GM19351 (cell line): ENCODE data around the gene NCSTN.

Source experiments
- ATAC-seq: cut with Tn5 transposase; IDR thresholded peaks from one replicate; pipeline ENCODE4 v1.9.1; 2021; ENCODE audit warnings: mild to moderate bottlenecking, moderate library complexity; ENCODE audit not compliant: unreplicated experiment

Gene NCSTN

DNA sequence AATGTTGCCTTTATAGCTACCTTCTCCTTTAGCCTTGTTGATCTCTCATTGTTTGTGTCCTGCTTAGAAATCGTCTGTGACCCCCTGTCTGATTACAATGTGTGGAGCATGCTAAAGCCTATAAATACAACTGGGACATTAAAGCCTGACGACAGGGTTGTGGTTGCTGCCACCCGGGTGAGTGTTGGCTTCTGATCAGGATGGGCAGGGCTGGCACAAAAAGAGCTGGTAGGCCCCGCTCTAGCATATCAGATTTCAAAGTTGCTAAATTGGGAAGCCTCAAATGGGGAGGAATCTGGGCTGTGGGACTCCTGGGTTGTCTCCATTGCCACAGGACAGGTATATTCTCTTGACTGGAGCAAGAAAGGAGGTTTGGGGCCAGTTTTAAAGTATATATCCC lies 8.4 kb downstream of the NCSTN start:
- ATAC-seq = no peak

DNA sequence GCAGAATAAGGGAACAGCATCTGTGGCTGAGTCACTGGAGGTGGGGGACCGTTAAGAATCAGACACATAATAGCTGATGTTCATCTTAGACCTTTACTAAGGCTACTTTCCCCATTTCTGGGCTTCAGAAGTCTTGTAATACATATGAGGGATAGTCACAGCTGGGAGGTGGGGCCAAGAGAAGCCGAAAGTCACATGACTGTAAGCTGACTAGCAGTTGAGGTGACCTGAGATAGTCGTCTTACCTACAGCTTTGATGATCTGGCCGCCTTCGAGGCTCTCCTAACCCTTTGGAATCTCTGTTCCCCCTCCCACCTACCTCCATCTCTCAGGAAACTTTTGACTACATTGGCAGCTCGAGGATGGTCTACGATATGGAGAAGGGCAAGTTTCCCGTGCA lies 9.4 kb downstream of the NCSTN start:
- ATAC-seq = no peak

DNA sequence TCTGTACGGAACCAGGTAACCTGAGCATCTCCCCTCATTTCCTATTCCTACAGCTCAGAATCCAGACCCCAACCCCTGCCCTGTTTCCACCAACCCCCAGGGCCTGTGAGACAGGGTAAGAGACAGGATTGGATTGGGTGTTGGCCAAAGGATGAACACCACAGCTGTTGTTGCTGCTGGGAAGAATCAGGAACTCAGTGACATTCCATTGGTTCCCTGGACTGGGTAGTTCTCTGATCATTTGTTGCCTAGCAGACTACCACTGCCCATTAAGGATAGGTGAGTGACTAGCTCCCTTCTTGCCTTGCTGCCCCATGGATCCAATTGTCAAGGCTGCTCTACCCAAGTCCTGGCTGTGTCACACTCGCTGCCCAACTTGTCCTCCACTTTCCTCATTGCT lies 10.0 kb downstream of the NCSTN start:
- ATAC-seq = no peak

DNA sequence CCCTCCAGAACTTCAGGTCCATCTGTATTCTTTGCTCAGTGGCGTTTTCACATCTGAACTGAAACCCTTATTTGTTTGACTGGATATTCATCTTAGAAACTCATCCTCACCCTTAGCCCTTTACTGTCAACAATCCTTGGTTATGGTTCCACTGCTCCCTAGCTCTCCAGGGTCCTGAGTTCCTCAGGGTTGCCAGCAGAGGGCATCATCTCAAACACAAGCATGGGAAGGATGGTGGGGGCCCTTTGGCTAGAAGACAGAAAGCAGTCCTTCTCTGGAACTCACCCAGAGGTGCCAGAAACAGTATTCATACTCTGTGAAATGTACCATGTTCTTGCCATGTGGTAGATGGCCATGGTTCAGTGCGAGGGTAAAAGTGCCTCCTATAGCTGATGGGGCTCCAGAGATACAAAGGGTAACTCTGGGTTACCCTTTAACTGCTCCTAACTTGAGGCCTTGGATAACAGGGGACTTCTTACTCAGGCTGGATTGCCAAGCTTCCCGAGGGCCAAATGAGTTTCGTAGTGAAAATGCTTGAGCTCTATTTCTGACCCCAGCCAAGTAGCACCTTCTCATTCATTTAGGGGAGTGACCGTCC lies 11.3 kb downstream of the NCSTN start:
- ATAC-seq = no peak

DNA sequence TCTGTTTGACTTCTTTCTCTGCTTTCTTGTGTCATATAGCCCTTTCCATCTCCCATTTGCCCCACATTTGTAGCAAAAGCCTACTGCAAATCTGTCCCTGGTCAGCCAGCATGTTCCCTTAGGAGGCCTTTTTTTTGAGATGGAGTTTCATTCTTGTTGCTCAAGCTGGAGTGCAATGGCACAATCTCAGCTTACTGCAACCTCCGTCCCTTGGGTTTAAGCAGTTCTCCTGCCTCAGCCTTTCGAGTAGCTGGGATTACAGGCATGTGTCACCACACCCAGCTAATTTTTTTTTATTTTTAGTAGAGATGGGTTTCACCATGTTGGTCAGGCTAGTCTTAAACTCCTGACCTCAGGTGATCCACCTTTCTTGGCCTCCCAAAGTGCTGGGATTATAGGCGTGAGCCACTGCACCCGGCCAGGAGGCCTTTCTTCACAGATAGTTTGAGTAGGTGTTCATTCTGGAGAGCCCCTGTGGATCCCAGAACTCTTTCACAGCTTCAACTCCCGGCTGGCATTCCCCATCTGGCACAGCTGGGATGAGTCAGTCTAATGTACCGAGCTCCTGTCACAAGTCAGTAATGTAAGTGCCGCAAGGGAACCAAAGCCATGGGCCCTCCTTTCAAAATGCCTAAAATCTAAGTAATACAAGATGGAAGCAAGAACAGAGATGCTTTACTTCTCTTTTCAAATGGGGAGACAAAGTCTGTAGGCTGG lies 14.3 kb downstream of the NCSTN start:
- no peak for ATAC-seq

DNA sequence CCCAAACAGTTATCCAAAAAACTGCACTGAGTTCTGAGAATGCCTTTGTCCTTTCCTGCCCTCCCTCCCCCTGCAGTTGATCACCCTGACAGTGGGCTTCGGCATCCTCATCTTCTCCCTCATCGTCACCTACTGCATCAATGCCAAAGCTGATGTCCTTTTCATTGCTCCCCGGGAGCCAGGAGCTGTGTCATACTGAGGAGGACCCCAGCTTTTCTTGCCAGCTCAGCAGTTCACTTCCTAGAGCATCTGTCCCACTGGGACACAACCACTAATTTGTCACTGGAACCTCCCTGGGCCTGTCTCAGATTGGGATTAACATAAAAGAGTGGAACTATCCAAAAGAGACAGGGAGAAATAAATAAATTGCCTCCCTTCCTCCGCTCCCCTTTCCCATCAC lies 14.9 kb downstream of the NCSTN start:
- ATAC-seq = no peak

DNA sequence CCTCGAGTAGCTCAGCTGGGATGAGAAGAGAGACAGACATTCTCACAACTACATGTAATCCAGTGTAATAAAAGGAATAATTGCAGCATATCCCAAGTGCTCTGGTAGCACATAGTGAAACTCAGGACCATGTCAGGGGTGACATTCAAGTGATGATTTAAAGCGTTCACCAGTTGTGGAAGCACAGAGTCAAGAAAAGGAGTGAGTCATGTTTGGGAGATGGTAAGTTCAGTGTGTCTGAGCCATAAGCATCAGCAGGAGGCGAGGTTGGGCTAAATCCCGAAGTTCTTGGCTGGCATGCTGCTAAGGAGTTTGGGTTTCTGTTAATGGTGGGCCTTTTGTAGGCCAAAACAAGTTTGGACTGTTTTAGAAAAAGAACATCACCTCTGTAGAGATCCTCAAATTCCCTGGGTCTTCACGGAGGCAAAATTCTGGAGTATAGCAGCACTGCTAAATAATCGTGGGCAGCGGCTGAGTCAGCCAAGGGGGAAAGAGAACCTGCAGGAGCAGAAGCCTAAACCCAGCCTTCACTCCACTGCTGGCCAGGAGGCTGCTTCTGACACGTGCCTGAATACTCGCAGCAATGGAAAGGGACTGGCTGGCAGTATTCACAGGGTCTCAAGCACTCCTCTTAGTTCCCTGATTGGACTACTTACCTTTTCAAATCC lies 16.5 kb downstream of the NCSTN start:
- no peak for ATAC-seq

DNA sequence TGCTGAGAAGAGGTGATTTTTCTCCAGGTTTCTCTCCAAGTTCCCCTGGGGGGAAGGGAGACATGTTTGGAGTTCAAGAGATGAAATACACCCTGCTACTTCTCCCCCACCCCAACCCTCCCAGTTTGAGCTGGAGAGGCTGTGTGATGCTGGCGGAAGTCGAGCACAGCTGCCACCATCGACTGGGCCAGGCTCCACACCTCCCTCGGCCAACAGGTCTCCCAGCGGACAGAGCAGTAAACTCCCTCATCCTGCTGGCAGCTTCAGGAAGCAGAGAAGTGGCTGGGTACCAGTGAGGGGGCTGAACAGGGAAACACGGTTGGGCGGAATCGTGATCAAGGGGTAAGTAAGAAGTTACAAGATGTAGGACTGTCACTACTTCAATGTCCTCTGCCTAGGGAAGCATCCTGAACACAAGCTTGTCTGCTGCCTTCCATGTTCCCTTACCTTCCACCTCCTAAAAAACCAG lies 17.1 kb downstream of the NCSTN start:
- no peak for ATAC-seq

DNA sequence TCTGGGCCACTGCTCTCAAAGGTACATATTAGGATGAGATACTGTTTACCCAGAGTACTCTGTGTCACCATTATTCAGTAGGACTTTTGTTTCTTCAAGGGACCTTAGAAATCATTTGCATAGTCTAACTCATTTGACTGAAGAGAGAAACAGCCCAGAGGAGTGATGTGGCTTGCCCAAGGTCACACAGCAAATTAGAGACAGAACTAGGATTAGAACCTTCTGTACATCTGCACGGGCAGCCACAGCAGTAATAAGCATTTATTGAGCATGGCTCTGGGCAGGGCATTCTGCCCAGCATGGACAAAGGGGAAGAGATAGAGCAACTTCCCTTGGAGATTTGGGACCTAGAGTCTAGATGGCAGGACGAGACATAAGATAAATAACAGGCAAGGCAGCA lies 18.0 kb downstream of the NCSTN start:
- ATAC-seq = no peak

DNA sequence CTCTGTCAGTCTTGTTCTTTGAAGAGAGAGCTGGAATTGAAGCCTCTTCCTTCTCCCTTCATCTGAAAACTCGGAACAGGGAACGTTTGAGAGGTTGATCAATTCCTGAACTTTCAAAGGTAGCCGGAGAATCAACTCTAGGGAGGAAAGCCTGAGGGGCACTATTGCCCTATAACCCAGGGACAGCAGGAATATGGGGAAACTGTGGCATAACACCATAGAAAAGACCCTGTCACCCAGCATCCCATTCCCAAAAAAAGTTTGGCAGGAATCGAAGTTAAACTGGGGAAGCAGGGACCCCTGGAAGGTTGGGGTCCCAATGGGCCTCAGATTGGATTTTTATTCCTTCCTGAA lies 18.6 kb downstream of the NCSTN start:
- no peak for ATAC-seq

DNA sequence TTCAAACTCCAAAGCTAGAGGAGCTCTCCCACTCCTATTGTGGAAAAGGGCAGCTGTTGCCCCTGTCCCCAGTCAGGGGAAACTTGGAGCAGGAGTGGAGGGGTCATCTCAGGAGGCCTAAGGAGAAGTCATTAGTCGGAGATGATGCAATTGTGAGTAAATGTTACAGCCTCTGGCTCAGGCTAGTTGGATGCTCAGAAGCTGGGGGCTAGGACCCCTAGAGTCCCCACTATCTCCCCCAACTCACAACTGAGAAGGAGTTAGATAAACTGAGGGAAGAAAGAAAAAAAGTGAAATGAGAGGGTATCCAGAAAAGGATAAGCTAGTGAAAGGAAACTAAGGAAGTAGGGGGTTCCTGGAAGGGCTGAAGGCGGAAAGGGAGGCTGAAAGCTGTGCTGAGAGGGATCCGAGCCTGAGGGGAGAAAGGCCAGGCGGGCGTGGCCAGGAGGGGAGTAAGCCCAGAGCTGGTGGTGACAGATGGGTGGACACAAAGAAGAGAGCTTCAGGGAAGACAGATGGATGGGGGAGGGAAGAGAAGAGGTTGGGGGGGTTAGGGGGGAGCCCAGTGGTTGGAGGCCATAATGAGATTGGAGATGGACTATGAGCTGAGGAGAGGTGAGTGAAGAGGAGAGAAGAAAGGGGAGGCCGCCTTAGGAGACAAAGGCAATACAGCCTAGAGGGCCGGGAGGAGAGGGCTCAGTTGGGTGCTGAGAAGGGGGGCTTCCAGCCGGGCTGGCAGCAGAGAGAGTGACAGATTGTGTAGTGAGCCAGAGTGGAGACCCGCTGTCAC lies 19.2 kb downstream of the NCSTN start:
- ATAC-seq = no peak

DNA sequence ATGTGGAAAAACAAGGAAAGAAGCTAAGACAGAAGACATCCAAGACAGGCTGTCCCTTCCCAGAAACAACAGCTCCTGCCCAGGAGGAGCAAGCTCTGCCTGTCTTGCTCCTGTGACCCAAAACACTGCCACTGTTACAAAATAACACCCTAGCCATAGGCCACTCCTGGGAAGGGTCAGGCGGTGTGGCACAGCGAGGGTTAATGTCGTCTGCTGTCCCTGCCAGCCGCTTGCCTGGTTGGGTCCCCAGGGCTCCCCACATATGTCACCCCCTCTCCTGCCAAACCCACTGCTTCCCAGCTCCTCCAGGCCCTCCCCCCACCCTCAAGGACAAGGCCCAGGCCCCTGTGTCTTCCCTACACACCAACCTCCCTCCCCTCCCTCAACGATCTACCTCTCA lies 19.8 kb downstream of the NCSTN start:
- ATAC-seq = no peak

DNA sequence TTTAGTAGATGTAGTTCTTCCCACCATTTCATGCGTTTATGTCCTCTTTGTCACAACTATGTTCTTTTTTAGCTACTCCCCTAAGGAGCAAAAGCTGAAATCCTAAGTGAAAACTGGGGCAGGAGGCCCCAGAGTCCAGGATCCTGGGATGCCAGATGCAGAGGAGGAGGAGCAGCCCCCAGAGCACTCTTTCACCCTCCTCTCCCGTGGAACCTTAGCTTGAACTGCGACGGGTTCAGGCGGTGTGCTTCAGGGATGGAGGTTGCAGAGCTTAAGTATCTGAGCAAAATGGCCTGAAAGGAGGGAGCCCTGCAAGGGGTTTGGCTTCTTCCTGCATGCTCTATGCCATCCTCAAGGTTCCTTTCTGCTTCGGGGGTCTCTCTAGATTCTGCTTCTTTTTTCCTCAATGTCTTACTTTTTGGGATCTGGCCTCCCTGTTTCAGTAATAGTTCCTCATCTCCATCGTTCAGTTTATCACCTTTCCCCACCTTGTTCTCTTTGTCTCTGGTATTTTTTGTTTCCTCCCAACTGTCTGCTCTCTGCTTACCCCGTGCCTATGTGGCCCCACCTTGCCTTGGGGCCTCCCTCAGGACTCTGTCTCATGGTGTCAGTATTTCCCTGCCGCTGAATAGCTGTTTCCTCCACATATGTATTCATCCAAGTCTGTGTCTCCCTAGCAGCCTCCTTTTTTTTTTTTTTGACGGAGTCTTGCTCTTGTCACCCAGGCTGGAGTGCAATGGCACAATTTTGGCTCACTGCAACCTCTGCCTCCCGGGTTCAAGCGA lies 21.0 kb downstream of the NCSTN start:
- ATAC-seq = no peak

DNA sequence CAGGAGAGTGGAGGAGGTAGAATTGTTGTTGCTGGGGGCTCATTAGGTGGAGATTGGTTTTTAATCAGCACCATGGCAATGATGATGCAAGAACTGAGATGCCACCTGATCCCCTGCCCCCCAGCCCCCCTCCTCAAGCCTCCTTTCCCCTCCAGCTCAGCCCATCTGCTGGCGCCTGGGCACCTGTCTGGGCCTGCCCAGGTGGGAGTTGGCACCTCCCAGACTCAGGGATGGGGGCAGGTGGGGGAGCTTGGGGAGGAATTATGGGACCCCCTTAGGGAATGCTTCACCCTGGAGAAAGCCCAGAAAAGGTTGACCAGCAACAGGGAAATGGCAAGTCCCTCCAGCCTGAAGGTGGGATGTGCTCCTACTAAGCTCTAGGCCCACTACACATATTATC lies 22.1 kb downstream of the NCSTN start:
- ATAC-seq = no peak

DNA sequence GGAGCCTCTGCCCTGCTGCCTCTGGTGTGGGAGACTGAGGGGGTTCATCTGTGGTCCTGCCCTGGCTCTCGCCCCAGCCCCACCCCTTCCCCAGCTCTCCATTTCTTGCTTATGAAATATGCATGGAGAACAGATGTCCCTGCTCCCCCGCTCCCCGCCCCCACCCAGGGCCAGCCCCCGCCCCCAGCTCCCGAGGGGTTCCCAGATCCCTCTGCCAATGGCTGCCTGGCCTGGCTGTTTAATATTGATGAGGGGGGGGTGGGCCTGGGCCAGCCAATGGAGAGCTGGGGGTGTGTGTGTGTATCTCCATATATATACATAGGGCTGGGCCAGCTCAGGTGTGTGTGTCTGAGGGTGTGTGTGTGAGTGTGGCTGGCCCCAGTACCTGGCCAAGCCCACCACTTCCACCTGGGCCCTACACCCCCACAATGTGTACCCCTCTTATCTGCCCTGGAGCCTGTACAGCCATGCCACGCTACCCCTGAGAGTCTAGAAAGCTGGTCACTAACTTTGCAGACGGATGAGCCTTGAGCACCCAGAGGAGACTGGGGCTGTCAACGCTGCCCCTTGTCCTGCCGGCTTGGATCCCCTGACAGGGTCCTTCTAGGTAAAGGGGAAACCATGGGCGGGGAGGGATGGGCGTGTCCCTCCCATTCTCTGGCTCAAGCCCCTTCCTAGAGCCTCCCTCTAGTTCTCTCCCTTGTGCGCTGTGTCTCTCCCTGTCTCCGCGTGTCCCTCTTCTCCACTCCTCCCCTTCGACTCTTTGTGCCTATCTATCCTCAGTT lies 23.7 kb downstream of the NCSTN start, which contains the start of gene NHLH1:
Gene NHLH1, plus strand, starts transcription at position 341 of the 785 bp plus-strand sequence. CDS start 3,661 bp downstream, outside the sequence.
- no peak for ATAC-seq

DNA sequence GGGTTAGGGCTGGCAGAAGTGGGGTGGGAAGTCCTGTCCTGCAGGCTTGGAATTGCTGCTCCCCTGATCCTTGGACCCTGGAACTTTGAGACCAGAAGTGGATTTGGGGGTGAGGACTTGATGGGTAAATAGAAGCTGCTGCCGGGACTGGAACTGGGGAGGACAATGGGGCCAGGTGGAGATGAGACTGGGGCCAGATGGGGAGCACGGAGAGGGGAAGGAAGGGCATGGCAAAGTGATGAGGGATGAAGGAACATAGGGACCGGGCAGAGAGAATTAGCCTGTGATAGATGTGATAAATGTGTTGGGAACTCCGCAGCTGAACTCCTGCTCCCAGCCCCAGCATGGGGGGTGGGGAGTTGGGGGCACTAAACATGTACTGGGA lies 24.3 kb downstream of the NCSTN start:
- no peak for ATAC-seq

DNA sequence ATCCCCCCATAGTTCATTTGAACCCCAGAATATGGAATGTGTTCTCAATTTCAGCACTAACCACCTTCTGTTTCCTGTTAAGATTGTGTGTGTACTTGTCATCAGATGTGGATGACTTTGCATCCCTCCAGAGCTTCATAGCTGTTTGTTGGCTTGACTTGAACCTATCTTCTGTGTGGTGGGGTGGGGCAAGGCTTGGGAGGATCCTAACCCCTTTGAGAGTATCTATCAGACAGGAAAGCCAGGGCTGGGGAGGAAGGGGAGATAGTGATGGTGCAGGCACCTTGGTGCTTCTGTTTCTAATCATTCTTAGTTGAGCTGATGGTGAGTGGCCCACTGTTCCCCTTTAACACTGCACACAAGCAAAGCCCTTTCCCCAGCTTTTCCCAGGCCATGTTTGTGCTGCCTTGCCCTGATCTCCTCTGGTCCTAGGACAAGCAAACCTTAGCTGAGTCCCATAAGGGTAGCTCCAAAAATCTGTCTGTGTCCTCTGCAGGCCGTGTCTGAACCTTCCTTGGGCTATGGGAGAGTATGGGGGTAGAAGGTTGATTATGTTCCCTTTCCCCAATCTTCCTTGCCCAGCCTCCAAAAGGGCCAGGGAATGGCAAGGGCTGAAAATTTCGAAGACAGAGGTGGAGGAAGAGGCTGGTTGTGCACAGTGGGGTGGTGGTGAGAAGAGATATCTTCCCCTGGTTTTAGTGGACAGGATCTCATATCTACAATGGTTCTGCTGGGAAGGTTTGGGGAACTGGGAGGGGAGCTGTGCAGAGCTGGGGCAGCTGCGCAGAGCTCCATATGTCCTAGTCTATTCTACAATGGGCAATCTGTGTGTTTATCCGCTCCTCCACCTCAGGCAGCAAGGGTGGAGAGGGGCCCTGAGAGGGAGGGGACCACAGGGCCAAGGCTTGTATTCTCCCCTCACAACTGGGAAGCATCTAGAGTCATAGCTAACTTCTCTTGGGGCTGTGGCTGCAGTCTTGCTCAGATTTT lies 25.0 kb downstream of the NCSTN start:
- ATAC-seq = no peak

DNA sequence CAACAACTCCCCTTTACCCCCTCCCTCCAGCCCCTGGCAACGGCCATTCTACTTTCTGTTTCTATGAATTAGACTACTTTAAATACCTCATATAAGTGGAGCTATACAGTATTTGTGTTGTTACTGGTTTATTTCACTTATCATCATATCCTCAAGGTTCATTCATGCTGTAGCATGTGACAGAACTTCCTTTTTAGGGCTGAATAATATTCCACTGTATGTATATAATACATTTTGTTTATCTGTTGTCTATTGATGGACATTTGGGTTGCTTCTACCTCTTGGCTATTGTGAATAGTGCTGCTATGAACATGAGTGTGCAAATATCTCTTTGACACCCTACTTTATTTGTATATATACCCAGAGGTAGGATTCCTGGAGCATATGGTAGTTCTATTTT lies 25.9 kb downstream of the NCSTN start:
- no peak for ATAC-seq
